ENCODE data around the gene RETSAT.
A peak's percentile ranks its signal among the peaks of the same experiment; 100 is the strongest.
"Not testable (repeated sequence)": the region's sequence is repeated elsewhere in the genome, so short reads cannot be mapped to it uniquely, and the experiment has no call there.

The RETSAT gene

GRCh38 chr2:85369500-85369899, 15.2 kb upstream of the RETSAT start:
- no peak for DNase-seq (ENCODE audit: low read depth, low spot score)
- TF ChIP-seq POLR2AphosphoS5 (IDR thresholded peaks at IDR 0.05; ENCODE audit: borderline replicate concordance, low read depth, low read length) (no peak), FOXP2 (optimal IDR thresholded peaks at IDR 0.05; ENCODE audit: control extremely low read depth, extremely low read length, insufficient read depth) (no peak), EZH2 (IDR thresholded peaks at IDR 0.05) (no peak)
- Histone ChIP-seq H3K27ac (no peak overlapping the region), H3K9ac (ENCODE audit: insufficient read length) (no peak overlapping the region), H3K36me3 (ENCODE audit: insufficient read depth, low read length) (no peaks in the 10 kb centered on the region), H3K9me3 (ENCODE audit: low read depth, low read length) (no peaks in the 10 kb centered on the region), H3K4me3 (no peak overlapping the region)

- Histone ChIP-seq H3K9ac (ENCODE audit: insufficient read length) (no peak overlapping the region), H3K9me3 (ENCODE audit: low read depth, low read length) (no peaks in the 10 kb centered on the region), H3K36me3 (ENCODE audit: insufficient read depth, low read length) (no peaks in the 10 kb centered on the region), H3K27ac (no peak overlapping the region), H3K4me3 (no peak overlapping the region)
- TF ChIP-seq FOXP2 (optimal IDR thresholded peaks at IDR 0.05; ENCODE audit: control extremely low read depth, extremely low read length, insufficient read depth) (no peak), EZH2 (IDR thresholded peaks at IDR 0.05) (no peak), POLR2AphosphoS5 (IDR thresholded peaks at IDR 0.05; ENCODE audit: borderline replicate concordance, low read depth, low read length) (no peak)
- no peak for DNase-seq (ENCODE audit: low read depth, low spot score)
Observed at GRCh38 chr2:85368921-85369320, 14.6 kb upstream of the RETSAT start.

- H3K4me3 ChIP-seq, result no peak overlapping the region
- H3K9me3 ChIP-seq (ENCODE audit: low read depth, low read length), result no peaks in the 10 kb centered on the region
- H3K36me3 ChIP-seq (ENCODE audit: insufficient read depth, low read length), result peaks cover 8% of the 10 kb centered on the region
- no peak overlapping the region for H3K9ac ChIP-seq (ENCODE audit: insufficient read length)
- no peak for DNase-seq (ENCODE audit: low read depth, low spot score)
- TF ChIP-seq FOXP2 (optimal IDR thresholded peaks at IDR 0.05; ENCODE audit: control extremely low read depth, extremely low read length, insufficient read depth) (no peak), POLR2AphosphoS5 (IDR thresholded peaks at IDR 0.05; ENCODE audit: borderline replicate concordance, low read depth, low read length) (no peak), EZH2 (IDR thresholded peaks at IDR 0.05) (no peak)
- no peak overlapping the region for H3K27ac ChIP-seq
Observed at GRCh38 chr2:85367180-85367579, 12.9 kb upstream of the RETSAT start.

GRCh38 chr2:85362653-85363387, 8.5 kb upstream of the RETSAT start:
- not testable (repeated sequence) for H3K9ac ChIP-seq (ENCODE audit: insufficient read length); H3K9me3 ChIP-seq (ENCODE audit: low read depth, low read length); DNase-seq (ENCODE audit: low read depth, low spot score); H3K4me3 ChIP-seq
- Histone ChIP-seq H3K27ac (0 out of 2 replicates have a peak overlapping the region, but pooled peaks have one; percentile 13), H3K36me3 (ENCODE audit: insufficient read depth, low read length) (peaks cover 19% of the 10 kb centered on the region)

GRCh38 chr2:85357736-85358135, 3.4 kb upstream of the RETSAT start:
- TF ChIP-seq POLR2AphosphoS5 (IDR thresholded peaks at IDR 0.05; ENCODE audit: borderline replicate concordance, low read depth, low read length), result no peak
- no peak for TF ChIP-seq EZH2 (IDR thresholded peaks at IDR 0.05)
- Histone ChIP-seq H3K27ac (no peak overlapping the region), H3K36me3 (ENCODE audit: insufficient read depth, low read length) (peaks cover 18% of the 10 kb centered on the region; the same call in 1 of the 2 replicates), H3K9me3 (ENCODE audit: low read depth, low read length) (no peaks in the 10 kb centered on the region), H3K9ac (ENCODE audit: insufficient read length) (no peak overlapping the region), H3K4me3 (no peak overlapping the region)
- DNase-seq (ENCODE audit: low read depth, low spot score), result no peak

GRCh38 chr2:85356186-85356585, 1.9 kb upstream of the RETSAT start:
- Histone ChIP-seq H3K27ac (no peak overlapping the region), H3K36me3 (ENCODE audit: insufficient read depth, low read length) (peaks cover 13% of the 10 kb centered on the region; the same call in 1 of the 2 replicates), H3K9me3 (ENCODE audit: low read depth, low read length) (no peaks in the 10 kb centered on the region), H3K9ac (ENCODE audit: insufficient read length) (no peak overlapping the region), H3K4me3 (no peak overlapping the region)
- TF ChIP-seq POLR2AphosphoS5 (IDR thresholded peaks at IDR 0.05; ENCODE audit: borderline replicate concordance, low read depth, low read length) (no peak), EZH2 (IDR thresholded peaks at IDR 0.05) (no peak), FOXP2 (optimal IDR thresholded peaks at IDR 0.05; ENCODE audit: control extremely low read depth, extremely low read length, insufficient read depth) (no peak)
- no peak for DNase-seq (ENCODE audit: low read depth, low spot score)

GRCh38 chr2:85355521-85355920, 1.2 kb upstream of the RETSAT start:
- H3K4me3 ChIP-seq, result peak overlapping the region; percentile 90
- no peak overlapping the region for H3K9ac ChIP-seq (ENCODE audit: insufficient read length)
- peaks cover 17% of the 10 kb centered on the region; the same call in 1 of the 2 replicates for H3K36me3 ChIP-seq (ENCODE audit: insufficient read depth, low read length)
- TF ChIP-seq EZH2 (IDR thresholded peaks at IDR 0.05) (no peak), POLR2AphosphoS5 (IDR thresholded peaks at IDR 0.05; ENCODE audit: borderline replicate concordance, low read depth, low read length) (no peak), FOXP2 (optimal IDR thresholded peaks at IDR 0.05; ENCODE audit: control extremely low read depth, extremely low read length, insufficient read depth) (no peak)
- no peak overlapping the region for H3K27ac ChIP-seq
- H3K9me3 ChIP-seq (ENCODE audit: low read depth, low read length), result no peaks in the 10 kb centered on the region
- DNase-seq (ENCODE audit: low read depth, low spot score), result no peak

GRCh38 chr2:85355073-85355410, 714 bp upstream of the RETSAT start:
- Histone ChIP-seq H3K36me3 (ENCODE audit: insufficient read depth, low read length) (peaks cover 17% of the 10 kb centered on the region; the same call in 1 of the 2 replicates), H3K9me3 (ENCODE audit: low read depth, low read length) (no peaks in the 10 kb centered on the region), H3K9ac (ENCODE audit: insufficient read length) (peak overlapping the region; percentile 89), H3K4me3 (peak overlapping the region; percentile 90), H3K27ac (0 out of 2 replicates have a peak overlapping the region, but pooled peaks have one; percentile 67)
- no peak for DNase-seq (ENCODE audit: low read depth, low spot score)
- TF ChIP-seq EZH2 (IDR thresholded peaks at IDR 0.05), result no peak
- no peak for TF ChIP-seq POLR2AphosphoS5 (IDR thresholded peaks at IDR 0.05; ENCODE audit: borderline replicate concordance, low read depth, low read length)
- TF ChIP-seq FOXP2 (optimal IDR thresholded peaks at IDR 0.05; ENCODE audit: control extremely low read depth, extremely low read length, insufficient read depth), result no peak

- Histone ChIP-seq H3K36me3 (ENCODE audit: insufficient read depth, low read length) (peaks cover 21% of the 10 kb centered on the region; the same call in 1 of the 2 replicates), H3K9me3 (ENCODE audit: low read depth, low read length) (no peaks in the 10 kb centered on the region), H3K9ac (ENCODE audit: insufficient read length) (peak overlapping the region; percentile 74), H3K4me3 (peak overlapping the region; percentile 90), H3K27ac (no peak overlapping the region)
- DNase-seq (ENCODE audit: low read depth, low spot score), result no peak
- TF ChIP-seq FOXP2 (optimal IDR thresholded peaks at IDR 0.05; ENCODE audit: control extremely low read depth, extremely low read length, insufficient read depth), result no peak
- TF ChIP-seq POLR2AphosphoS5 (IDR thresholded peaks at IDR 0.05; ENCODE audit: borderline replicate concordance, low read depth, low read length), result no peak
- no peak for TF ChIP-seq EZH2 (IDR thresholded peaks at IDR 0.05)
Observed at GRCh38 chr2:85353876-85354285, 447 bp downstream of the RETSAT start.

Measured in SK-N-MC (cell line).